M059J (cell line): ENCODE data around the gene PRR15. TPM values are rescaled to one million over a fixed set of nuclear protein-coding genes. Genes with fewer than 3 reads are reported as not detected.
A peak's percentile ranks its signal among the peaks of the same experiment; 100 is the strongest.

ENCODE experiments used
- DNase-seq: peaks from one replicate; pipeline ENCODE4 v3.0.0-alpha.2; 2012; ENCODE audit warnings: low read depth
- total RNA-seq: library from RNA; depleted of rRNA; stranded (reverse); fragments of >200 nt; shearing (Covaris generic); gene quantifications from 2 replicates; pipeline ENCODE4 v1.2.3, GENCODE V29; 2014; rRNA removed

Gene PRR15
- total RNA-seq, 1 experiment from 2014 or later = 0.17 TPM

DNA sequence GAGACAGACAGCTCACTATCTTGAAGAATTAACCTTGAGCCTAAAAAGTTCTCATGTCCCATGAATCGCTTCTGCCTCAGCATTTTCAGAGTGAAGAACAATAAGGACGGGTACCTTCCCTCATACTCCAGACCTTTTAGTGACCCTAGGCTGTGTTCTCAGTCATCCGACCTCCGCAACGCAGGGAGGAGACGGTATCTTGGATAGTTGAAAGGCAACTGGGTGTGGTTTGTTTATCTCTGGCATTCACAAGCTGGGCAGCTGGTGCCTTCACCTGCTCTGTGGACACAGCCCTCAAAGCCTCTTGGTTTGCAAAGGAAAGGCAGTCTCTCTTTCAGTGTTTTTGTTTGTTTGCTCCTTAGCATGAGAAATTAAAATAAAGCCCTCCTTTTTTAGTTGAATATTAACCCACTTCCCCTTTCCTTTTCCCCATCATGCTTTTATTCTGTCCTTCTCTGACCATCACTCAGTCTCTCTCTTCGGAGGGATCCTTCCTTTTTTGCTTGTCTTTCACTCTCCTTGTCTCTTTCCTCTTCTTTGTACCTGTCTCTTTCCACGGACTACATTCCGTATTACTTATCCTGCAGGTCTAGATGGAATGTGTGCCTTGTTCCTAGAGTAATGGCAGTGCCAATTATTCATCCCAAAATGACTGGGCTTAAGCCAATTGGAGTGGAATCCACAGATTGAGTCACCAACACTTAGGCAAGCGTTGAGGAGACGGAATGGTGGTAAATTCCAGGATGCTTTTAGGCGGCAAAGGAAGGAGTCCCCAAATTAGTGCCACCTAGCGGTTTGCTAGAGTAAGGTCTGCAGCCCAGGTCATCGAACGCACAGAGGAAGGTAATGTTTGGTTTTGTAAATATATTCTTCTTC lies 45.8 kb downstream of the PRR15 start:
- peak; percentile 85 for DNase-seq

DNA sequence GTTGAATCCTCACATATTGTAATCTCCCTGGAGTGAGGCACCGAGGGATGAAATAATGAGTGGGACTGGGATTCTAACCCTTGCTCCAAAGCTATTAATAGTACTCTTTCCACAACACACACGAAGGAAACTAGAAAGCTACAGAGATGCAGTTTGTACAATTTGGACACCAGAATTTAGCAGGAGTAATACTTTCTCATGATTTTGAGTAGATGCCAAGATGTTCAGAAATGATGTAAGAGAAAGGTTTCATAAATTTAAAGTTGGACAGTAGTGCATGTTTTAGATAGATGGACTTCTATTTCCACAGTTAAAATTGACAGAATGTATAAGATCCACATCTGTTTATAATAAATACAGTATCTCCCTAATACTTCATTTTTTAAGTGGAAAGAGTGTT lies 46.5 kb downstream of the PRR15 start:
- no peak for DNase-seq

DNA sequence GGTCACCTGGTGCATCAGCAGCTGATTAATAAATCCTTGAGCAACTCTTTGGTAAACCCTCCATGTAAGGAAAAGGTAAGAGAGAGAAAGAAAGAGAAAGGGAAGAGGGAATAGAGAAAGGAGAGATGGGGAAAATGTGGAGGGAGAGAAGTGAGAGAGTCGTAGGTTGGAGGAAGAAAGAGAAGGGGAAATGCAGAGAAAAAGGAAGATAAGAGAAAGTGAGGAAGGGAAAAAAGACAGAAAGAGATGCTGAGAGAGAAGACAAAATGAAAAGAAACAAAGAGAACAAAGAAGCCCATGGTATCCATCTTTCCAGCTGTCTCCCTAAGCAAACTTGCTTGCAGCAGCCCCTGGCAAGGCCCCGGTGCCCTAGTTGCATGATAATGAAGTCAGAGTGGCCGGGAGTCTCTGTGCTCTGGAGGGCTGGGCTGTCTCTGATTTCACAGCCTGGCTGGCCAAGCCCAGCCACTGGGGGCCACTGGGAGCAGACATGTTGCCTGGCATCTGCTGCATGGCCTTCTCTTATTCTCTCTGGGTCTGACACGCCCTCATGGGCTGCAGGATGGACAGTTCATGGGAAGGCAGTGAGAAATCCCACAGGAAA lies 48.4 kb downstream of the PRR15 start:
- DNase-seq = no peak

DNA sequence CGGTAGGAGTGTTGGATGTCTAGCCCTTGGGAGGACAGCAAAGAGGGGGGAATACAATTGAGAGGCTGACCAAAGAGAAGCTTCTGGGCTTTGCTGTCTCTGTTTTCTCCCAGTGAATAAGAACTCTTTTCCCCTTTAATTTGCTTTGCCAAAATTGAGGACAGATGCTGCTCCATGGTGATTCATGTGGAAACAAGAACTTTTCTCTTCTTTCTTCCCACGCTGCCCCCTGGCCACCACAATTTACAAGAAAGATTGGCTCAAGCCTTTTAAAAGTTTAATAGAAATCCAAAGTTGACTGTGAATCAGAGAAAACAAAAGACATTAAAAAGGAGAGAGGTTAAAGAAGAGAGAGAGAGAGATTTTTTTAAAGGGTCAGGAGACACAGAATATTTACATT lies 49.0 kb downstream of the PRR15 start:
- DNase-seq = peak; percentile 71

DNA sequence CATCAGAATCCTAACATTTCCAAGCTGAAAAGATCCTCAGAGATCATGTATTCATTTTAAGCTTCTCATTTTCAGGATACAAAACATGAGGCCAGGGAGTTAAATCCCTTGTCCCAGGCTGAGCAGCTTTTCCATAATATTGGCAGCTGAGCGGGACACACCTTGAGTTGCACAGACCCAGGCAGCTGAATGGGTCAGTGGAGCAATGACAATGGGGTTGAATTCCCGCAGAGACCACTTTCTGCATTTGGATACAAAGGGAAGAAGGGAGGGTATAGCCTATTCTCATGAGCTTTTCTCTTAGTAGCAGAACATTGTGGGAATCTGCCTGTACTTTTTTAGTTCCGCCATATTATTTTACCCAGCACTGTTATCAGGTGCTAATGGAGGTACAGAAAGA lies 49.5 kb downstream of the PRR15 start:
- no peak for DNase-seq

DNA sequence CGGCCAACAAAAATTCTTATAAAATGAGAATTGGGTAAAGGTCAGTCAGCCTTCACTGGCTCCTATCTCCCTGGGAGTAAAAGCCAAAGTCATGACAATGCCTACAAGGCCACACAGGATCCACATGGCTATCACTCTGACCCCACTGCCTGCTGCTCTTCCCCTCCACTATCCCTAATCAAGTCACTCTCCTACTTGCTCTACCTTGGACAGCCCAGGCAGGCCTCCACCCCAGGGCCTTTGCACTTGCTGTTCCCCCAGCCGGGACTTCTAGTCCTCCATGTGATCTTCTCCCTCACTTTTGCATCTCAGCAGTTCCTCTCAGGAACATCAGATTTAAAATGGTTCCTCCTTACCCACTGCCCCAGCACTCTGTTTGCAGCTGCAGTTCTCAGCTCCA lies 50.6 kb downstream of the PRR15 start:
- DNase-seq = no peak

Other genes with a start within 250 kb of the PRR15 start
- not detected in 2 replicates for gene WIPF3, start 242.7 kb downstream of the PRR15 start, total RNA-seq